Measurements from ENCODE around the gene ARMC9.
"Not testable (repeated sequence)": the region's sequence is repeated elsewhere in the genome, so short reads cannot be mapped to it uniquely, and the experiment has no call there.

ARMC9 gene

GRCh38 chr2:231182513-231182899, 15.9 kb upstream of the ARMC9 start:
- DNase-seq = no peak

GRCh38 chr2:231183851-231184250, 14.6 kb upstream of the ARMC9 start:
- DNase-seq = no peak

GRCh38 chr2:231184319-231184718, 14.1 kb upstream of the ARMC9 start:
- no peak for DNase-seq

- no peak for DNase-seq
Observed at GRCh38 chr2:231185050-231185725, 13.2 kb upstream of the ARMC9 start.

- DNase-seq = no peak
Observed at GRCh38 chr2:231185886-231186285, 12.5 kb upstream of the ARMC9 start.

- DNase-seq = no peak
Observed at GRCh38 chr2:231186325-231186724, 12.1 kb upstream of the ARMC9 start.

GRCh38 chr2:231187736-231188505, 10.5 kb upstream of the ARMC9 start:
- DNase-seq = peak; percentile 1

GRCh38 chr2:231188506-231189170, 9.8 kb upstream of the ARMC9 start:
- DNase-seq = no peak

- DNase-seq = no peak
Observed at GRCh38 chr2:231189171-231189530, 9.3 kb upstream of the ARMC9 start.

- no peak for DNase-seq
Observed at GRCh38 chr2:231189571-231190495, 8.6 kb upstream of the ARMC9 start.

- peak; percentile 15 for DNase-seq
Observed at GRCh38 chr2:231190531-231191197, 7.8 kb upstream of the ARMC9 start.

- DNase-seq = peak; percentile 18
Observed at GRCh38 chr2:231191896-231192872, 6.2 kb upstream of the ARMC9 start.

GRCh38 chr2:231193216-231193615, 5.2 kb upstream of the ARMC9 start:
- no peak for DNase-seq

- no peak for DNase-seq
Observed at GRCh38 chr2:231196592-231196991, 1.8 kb upstream of the ARMC9 start.

- DNase-seq = not testable (repeated sequence)
Observed at GRCh38 chr2:231197196-231197595, 1.2 kb upstream of the ARMC9 start.

- DNase-seq = no peak
Observed at GRCh38 chr2:231197706-231198290, 633 bp upstream of the ARMC9 start.

GRCh38 chr2:231199219-231199618, 788 bp downstream of the ARMC9 start:
- no peak for DNase-seq

- DNase-seq = no peak
Observed at GRCh38 chr2:231200805-231201474, 2.5 kb downstream of the ARMC9 start.

- DNase-seq = no peak
Observed at GRCh38 chr2:231201475-231201814, 3.0 kb downstream of the ARMC9 start.

GRCh38 chr2:231203087-231203486, 4.7 kb downstream of the ARMC9 start:
- DNase-seq = no peak
